Breast epithelium (tissue), 3 donors: ENCODE measurements around the gene DMAC1.

Experiments used
- POLR2A ChIP-seq: fragments of 450-650 bp; IDR thresholded peaks from one replicate; pipeline ENCODE4 v1.6.1; 2016; ENCODE audit warnings: antibody characterized with exemption, mild to moderate bottlenecking, moderate library complexity
- TF ChIP-seq, protein P1 (sequence below), 3 donors: fragments of 450-650 bp; IDR thresholded peaks; one replicate each; pipeline ENCODE4 v1.5.1; 2016 to 2017; ENCODE audit warnings: antibody characterized with exemption in 3 of 3, mild to moderate bottlenecking in 3 of 3, moderate library complexity in 3 of 3

DNA sequence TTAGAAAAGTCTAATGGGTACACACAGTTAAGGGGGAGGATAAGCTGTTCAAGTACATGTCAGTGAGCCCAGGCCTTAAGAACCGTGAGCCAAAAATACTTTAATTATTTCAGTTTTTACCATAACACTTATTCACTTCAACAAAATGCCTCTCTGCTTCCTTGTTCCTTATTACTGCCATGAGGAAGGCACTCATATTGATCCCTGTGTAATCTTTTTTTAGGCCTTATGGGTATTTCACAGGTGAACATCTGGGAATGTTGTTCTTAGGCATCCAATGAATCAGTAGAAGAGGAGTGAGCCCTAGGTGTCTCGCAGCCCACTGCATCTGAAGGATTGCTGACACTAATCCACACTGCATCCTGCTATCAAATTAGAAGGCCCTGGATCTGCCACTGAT, 13.5 kb upstream of the DMAC1 start:
- TF ChIP-seq, protein P1, sequence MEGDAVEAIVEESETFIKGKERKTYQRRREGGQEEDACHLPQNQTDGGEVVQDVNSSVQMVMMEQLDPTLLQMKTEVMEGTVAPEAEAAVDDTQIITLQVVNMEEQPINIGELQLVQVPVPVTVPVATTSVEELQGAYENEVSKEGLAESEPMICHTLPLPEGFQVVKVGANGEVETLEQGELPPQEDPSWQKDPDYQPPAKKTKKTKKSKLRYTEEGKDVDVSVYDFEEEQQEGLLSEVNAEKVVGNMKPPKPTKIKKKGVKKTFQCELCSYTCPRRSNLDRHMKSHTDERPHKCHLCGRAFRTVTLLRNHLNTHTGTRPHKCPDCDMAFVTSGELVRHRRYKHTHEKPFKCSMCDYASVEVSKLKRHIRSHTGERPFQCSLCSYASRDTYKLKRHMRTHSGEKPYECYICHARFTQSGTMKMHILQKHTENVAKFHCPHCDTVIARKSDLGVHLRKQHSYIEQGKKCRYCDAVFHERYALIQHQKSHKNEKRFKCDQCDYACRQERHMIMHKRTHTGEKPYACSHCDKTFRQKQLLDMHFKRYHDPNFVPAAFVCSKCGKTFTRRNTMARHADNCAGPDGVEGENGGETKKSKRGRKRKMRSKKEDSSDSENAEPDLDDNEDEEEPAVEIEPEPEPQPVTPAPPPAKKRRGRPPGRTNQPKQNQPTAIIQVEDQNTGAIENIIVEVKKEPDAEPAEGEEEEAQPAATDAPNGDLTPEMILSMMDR (IDR thresholded peaks at IDR 0.05): no peak
- no peak for TF ChIP-seq POLR2A
